Non-pigmented ciliary epithelial cell (primary cell): Measurements from ENCODE around the gene TRIP12.
A peak's percentile ranks its signal among the peaks of the same experiment; 100 is the strongest.
"Not testable (repeated sequence)": the region's sequence is repeated elsewhere in the genome, so short reads cannot be mapped to it uniquely, and the experiment has no call there.

Experiments
- DNase-seq: peaks from one replicate; pipeline ENCODE4 v3.0.0-alpha.2; 2010; ENCODE audit warnings: low read depth

Gene TRIP12

DNA sequence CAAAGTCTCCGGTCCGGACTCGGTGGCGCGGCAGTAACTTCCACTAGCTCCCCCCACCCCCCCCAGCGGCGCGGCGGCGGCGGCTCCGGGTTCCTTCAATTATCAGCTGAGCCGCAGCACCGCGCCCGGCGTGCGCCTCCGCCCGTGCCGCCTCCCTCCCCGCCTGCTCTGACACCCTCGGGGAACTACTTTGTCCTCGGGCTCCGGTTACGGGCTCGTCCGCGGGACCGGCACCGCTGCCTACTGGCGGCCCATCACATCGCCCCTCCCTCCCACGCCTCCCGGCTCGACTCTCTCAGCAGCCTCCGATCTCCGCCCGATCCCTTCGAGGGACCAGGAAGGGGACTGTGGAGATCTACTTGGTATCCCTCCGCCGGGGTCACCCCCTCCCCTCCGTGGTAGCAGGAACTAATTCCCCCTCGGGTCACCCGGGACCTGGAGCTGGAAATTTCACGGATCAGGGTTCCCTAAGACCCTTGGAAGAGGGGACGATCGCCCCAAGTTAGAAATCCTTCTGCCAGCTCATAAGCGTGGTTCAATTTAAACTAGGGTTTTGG is at the start of gene TRIP12:
TSS of gene TRIP12 (minus strand) at position 118 of the 557 bp plus-strand sequence. CDS start 41,930 bp downstream, outside the sequence.
- peak; percentile 83 for DNase-seq

DNA sequence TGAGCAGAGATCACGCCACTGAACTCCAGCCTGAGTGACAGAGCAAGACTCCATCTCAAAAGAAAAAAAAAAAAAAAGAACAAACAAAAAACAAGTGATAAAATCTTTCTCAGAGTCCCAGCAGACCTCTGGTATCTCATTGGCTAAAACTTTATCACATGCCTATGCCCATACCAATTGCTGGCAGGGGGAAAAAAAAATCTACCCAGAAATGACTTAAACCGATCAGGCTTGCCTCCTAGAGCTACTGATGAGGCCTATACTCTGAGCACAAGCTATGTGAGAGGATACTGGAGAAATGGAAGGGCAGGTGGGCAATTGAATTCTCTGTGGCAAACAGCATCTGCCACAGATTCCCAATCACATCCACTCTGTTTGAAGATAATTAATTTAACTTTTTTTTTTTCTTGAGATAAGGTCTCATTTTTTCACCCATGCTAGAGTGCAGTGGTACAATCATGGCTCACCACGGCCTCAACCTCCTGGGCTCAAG is 49.5 kb upstream of the TRIP12 start:
- DNase-seq, result no peak

DNA sequence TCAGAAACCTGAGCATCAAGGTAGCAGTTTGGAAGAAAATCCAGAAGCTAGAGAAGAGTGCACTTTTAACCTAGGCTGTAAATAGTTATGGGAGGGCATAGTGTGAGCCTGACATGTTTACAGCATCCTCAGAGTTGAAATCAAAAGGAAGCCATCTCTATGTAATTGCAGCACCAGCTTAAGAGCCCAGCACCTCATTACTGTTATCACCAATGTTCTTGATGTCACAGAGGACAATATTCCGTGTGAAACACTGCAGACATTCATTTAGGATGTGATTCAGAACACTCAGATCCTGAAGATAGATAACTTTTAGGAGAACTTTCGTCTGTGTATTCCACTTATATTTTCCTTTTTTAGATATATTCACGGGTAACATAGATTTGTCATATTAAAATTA is 48.6 kb upstream of the TRIP12 start:
- no peak for DNase-seq

DNA sequence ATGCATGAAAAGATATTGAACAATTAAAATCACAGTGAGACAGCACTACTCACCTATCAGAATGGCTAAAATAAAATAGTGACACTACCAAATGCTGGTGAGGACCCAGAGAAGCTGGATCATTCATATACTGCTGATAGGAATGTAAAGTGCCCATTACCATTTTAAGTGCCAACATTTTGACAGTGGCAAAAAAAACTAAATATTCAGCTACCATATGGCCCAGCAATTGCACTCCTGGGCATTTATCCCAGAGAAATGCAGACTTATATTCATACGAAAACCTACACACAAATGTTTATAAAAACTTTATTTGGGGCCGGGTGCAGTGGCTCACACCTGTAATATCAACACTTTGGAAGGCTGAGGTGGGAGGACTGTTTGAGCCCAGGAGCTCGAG is 48.1 kb upstream of the TRIP12 start:
- DNase-seq, result no peak

DNA sequence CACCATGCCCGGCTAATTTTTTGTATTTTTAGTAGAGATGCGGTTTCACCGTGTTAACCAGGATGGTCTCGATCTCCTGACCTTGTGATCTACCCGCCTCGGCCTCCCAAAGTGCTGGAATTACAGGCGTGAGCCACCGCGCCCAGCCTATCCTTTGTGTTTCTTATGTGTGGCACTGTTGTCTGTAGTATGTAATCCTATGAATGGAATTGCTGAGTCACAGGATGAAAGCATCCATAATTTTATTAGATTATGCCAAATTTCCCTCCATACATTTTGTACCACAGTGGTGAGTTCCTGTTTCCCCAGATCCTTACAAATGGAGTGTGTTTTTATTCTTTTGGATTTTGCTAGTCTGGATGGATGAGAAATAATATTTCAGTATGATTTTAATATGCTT is 41.8 kb upstream of the TRIP12 start:
- DNase-seq, result not testable (repeated sequence)

DNA sequence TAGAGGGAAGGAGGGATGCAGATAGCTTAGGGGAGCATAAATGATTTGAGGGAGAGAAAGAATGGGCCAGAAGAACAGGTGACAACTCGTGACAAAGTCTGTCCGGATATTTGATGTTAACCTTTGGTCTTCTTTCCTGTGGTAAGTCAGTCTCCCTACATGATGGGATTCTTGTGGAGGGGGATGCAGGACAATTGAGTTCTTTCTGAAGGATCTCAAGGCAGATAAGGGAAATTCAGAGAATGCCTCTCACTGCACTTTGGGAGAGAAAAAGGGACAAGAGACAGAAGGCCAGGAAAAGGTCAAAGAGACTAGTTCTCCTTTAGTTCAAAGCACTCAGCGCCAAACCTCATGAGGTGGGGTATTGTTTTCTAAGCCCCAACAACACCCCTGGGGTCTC is 34.7 kb upstream of the TRIP12 start:
- DNase-seq, result no peak

DNA sequence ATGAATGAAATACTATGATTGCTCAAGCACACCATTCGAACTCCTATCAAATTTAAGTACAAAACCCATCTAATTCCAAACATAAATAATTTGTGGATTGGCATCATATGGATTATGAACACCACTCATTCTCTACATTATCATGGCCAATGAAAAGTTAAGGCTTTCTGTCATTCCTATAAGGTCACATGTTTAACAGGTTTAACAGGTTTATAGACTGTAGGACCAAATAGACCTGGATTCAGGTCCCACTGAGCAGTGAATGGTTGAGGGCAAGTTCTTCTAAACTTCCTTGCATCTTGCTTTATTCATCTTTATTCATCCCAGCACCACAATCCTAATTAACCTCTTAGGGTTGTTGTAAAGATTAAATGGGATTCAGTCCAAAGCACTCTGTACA is 33.9 kb upstream of the TRIP12 start:
- no peak for DNase-seq

DNA sequence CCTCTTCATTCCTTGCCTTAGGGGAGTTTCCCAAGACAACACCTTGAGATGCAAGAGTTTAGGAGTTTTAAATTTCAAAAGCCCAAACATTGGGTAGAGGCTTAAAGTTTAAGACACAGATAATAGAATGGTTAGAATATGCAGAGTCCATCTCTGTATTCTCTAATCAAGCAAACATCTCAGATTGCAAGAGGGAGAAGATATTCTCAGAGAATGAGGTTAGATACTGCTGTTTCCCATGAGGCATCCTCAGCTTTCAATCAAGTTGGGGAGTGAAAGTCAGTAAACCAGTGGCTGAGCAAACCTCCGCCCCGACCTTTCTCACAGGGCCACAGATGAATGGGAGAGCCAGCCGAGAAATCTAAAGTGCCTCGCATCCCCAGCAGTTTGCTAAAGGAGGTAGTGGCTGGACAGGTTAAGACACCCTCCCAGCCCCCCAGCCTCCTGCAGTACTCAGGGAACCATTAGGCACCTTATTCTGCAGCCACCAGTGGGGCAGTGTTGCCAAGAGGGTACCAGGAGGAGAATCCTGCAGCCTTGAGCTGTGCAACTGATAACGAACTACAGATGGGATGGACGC is 30.5 kb upstream of the TRIP12 start:
- no peak for DNase-seq

DNA sequence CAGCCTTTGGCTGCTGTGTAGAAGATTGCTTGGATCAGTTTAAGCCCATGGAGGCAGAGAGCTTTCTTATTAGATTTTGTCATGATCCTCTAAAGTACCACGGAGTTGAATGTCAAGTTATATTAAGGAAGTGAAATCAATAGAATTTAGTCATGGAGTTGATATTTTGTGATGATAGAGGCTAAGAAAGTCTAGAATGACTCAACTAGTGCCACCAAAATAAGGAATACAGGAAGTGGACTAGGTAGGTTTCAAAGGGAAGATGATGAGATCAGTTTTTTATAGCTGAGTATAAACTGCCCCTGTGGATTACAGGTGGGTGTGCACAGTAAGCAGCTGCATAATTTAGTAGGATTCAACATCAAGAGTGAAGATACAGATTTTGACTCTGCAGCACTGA is 25.7 kb upstream of the TRIP12 start:
- no peak for DNase-seq

DNA sequence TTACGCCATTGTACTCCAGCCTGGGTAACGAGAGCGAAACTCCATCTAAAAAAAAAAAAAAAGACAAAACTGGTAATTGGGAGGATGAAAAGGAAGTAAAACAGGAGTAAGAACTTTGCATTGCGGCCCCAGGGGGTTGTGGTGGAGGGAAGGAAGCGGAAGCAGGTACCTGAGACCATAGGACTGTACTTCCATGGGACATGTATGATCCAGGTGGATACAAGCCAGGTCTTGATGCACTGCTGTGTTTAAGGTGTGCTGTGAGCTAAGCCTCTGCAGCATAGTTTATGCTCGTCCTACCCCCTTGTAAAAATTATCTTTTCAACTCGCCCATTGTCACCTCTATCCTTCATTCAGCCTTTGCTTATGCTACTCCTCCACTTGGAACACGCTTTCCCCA is 24.2 kb upstream of the TRIP12 start:
- DNase-seq, result no peak

DNA sequence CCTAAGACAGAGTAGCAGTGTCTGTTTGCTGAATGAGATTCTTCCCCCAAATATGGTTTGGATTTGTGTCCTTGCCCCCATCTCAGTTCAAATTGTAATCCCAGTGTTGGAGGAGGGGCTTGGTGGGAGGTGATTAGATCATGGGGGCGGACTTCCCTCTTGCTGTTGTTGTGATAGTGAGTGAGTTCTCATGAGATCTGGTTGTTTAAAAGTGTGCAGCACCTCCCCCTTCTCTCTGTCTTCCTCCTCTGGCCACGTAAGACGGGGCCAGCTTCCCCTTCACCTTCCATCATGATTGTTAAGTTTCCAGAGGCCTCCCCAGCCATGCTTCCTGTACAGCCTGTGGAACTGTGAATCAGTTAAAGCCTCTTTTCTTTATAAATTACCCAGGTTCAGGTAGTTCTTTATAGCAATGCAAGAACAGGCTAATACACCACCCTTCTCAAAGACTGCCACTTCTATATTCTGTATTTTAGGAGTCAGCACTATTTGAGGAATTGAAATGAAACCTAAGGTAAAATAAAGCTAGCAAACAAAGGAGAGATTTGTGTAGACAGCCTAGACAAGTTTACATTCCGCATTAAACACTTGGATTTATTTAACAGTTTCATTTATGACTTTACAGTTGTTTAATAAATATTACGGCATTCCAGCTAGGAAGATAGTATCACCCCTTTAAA is 22.1 kb upstream of the TRIP12 start:
- DNase-seq, result no peak

DNA sequence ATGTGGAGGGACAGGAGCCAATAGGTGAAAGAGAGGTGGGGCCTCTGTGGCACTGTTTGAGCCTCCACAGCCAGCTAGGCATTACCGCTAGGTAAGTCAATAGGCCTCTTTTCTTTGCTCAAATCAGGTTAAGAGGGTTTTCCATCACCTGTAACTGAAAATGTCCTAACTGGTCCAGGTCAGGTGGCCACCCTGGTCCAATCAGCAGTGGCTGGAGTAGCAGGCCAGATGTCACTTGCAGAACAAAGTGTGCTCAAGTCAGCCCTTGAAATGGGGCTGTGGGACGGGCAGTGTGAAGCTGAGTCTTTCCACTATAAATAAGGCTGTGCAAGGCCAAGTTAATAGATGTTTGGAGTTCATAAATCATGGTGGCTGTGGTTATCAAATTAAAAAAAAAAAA is 21.4 kb upstream of the TRIP12 start:
- no peak for DNase-seq

DNA sequence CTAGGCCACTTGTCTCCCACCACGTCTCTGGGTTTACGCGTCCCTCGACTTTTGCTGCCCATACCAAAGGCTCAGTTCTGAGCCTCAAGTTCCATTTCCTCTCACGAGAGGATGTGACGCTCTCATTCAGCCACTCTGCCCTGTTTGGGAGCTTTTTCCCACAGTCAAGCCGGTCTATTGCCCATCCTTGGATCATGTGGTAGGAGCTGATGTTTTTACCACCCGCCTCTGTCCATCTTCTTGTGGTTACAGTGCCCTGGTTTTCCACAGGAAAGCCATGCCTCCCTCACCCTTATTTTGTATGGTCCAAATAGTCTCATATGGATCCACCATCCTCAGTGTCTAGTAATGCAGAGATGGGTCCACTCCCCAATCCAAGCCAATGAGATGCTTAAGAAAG is 20.9 kb upstream of the TRIP12 start:
- DNase-seq, result no peak

DNA sequence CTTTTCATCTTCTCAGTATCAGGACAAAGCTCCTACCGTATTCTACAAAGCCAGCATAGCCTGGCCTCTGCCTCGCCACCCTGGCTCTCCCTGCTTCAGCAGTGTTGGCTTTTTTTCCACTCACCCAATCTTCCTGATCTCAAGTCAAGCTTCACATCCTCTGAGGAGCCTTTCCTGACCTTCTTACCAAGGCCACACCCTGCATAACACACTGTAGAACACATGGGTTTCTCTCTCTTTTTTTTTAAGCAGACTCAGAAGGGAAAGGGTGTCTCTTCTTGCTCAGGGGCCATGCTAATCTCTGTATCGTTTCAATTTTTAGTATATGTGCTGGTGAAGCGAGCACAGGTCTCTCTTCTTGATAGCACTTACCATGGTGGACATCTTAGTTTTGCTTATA is 15.7 kb upstream of the TRIP12 start:
- no peak for DNase-seq

DNA sequence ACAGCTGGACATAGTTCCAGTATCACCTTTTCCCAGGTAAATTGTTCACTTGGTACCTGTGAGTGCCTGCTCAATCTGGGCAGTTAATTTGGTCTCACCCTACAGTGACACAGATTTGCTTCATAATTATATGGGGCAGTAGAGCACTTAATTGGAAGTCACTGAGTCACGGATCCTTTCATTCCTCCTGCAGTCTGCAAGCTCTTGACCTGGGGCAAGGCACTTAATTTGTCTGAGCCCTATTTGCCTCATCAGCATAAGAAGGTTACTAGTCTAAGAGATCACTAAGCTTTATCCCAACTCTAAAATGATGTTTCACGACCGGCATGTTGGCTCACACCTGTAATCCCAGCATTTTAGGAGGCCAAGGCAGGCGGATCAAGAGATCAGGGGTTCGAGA is 9.4 kb upstream of the TRIP12 start:
- no peak for DNase-seq

DNA sequence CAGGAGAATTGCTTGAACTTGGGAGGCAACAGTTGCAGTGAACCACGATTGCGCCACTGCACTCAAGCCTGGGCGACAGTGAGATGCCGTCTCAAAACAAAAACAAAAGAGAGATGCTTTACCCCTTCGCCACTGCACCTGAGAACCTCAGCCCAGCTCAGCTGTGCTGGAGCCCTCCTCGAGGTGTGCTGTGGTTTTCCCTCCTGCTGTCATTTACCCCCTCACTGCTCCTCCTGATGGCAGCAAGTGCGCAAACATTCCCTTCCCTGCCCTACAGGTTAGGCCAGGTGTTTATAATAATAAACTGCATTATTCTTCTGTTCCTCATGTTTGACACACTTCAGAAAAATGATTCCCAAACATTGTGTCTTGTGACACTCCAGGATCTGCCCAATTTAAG is 8.8 kb upstream of the TRIP12 start:
- DNase-seq, result no peak

DNA sequence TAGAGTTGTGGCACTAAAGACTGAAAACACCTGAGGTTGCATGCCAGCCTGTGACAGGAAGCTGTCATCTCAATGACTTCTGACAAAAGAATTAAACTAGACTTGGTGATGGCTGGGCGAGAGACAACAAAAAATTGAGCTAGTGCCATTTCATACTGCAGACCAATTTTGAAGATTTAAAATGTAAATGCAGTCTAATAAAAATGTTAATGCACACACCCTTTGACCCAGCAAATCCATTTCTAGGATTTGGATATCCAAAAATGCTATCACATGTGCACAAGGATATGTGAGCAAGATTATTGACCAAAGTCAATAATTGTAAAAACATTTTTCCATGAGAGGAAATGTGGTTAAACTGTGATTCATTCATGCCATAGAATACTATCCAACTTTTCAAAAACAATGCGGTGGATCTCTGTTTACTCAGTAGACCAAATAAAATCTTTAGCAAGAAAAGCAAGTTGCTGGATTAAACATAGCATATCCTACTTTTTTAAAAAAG is 6.1 kb upstream of the TRIP12 start:
- DNase-seq, result no peak

DNA sequence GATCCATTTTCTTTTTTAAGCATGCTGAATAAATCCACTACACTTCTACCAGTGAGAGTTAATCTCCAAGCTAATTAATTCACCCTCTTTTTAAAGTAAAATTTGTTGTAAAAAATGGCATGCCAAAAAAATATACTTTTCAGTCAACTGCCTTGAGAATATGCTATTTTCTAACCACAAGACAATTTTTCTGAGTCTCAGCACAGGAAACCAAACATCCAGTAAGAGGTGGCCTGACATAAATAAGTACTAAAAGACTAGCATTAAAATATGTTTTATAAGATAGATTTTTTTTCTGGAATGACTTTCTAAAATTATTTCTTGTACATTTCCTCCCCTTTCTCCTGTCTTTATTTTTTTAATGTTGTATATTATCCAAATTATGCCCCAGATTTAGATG is 3.4 kb upstream of the TRIP12 start:
- no peak for DNase-seq

DNA sequence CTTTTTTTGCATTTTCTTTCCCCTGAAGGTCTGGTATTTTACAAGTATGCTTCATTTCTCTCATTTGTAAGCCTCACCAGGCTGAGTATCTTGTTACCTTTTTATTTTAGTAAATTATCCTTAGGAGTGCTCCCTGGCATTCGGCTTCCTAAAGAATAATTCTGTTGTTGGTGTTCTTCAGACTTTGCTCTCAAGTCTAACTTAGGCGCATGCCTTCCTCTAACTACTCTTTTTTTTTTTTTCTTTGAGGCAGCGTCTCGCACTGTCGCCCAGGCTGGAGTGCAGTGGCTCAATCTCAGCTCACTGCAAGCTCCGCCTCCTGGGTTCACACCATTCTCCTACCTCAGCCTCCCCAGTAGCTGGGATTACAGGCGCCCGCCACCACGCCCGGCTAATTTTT is 2.7 kb upstream of the TRIP12 start:
- not testable (repeated sequence) for DNase-seq

DNA sequence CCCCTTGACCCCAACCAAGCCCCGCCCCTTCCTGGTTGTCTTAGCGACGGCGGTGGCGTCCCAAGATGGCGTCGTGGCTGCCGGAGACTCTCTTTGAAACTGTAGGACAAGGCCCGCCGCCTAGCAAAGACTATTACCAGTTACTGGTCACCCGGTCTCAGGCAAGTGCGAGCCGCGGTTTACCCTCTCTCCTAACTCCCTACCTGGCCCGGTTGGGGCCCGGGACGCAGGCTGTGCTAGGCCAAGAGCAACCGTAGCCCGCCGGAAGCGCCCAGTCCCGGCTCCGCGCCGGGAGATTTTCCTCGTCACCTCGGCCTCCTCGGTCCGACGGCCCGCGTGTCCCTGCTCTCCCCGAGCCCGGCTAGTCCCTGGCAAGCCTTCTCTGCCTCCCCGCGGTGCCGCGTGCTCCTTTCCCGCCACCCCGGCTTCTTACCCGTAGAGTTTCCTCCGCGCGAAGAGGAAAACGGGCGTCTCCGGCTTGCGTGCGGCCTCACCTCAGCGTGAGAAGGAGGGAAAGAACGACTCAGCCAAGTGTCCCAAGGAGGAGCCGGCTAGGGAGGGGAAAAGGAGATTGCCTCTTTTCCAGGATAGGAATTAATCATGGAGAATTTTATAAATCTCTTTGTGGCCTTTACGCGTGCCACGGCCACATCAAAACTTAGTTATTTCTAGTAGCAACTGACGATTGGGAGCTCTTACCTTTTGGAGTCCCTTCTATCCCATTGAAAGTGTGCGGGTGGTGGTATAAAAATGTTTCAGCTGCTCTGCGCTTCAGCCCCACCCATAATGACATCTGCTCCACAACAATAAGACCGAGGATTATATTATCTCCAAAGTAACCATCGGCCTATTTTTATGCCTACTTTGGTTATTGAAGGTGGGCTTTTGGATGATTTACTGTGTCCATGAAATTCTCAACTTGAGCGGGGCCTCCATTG is 909 bp upstream of the TRIP12 start, which contains the start of gene FBXO36:
TSS of gene FBXO36 (plus strand) at position 55 of the 938 bp plus-strand sequence. CDS start at position 66, 11 bp downstream.
- no peak for DNase-seq

DNA sequence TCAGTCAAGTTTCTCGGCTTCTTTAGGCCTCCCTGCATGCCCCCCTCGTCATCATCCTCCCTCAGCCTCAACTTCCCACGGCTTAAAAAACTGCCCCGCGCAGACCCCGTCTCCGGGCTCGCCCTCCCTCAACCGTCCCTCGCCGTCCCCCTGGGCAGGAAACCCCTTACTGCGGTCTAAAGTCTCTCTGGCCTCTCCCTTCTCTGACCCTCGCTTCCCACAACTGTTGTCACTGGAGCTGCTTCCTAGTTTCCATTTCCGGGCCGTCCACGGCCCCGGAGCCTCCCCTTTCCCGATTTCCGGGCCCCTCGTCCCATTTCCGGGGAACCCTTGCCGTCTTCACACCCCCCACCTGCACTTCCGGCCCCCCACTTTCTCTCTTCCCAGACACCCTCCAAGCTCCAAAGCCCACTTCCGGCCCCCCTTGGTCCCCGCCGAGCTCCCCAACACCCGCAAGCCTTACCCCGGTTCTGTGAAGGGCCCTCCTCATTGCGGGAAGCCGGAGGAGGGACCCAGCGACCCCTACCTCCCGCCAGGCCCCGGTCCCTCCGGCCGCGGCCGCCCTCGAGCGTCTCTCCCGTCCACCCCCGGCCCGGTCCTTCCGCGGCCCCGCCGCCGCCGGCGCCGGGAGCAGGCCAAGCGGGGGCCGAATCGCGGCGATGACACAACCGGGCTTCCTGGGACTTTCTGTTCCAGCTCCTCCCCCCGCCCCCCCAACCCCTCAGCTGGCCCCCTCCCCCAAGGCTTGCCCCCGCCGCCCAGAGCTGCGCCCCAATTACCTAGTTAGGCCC is 513 bp downstream of the TRIP12 start:
- no peak for DNase-seq
